MM.1S (cell line): Measurements from ENCODE around the gene MCRIP1.

Experiments
- DNase-seq: peaks from one replicate; pipeline ENCODE4 v3.0.0-alpha.2; 2015
- H2AFZ ChIP-seq: fragments of 300-600 bp; sonication (generic); 2 replicates; pipeline ENCODE4 v1.6.0; 2016; ENCODE audit warnings: antibody characterized with exemption, low read length
- H3F3A ChIP-seq: fragments of 300-600 bp; sonication (generic); 2 replicates; pipeline ENCODE4 v1.6.1; 2016; ENCODE audit warnings: mild to moderate bottlenecking, antibody characterized with exemption, low read length, moderate library complexity, mixed read lengths; ENCODE audit not compliant: insufficient read depth
- H3K27ac ChIP-seq: fragments of 300-600 bp; sonication (generic); 2 replicates; pipeline ENCODE4 v1.5.1; 2016; ENCODE audit warnings: mild to moderate bottlenecking, low read length
- H3K27me3 ChIP-seq: fragments of 300-600 bp; sonication (generic); replicated peaks from 2 replicates; pipeline ENCODE4 v1.6.0; 2016; ENCODE audit warnings: low read length; ENCODE audit not compliant: insufficient read depth
- H3K36me3 ChIP-seq: fragments of 300-600 bp; sonication (generic); replicated peaks from 2 replicates; pipeline ENCODE4 v1.6.1; 2016; ENCODE audit warnings: mild to moderate bottlenecking, low read length, mixed read lengths; ENCODE audit not compliant: insufficient read depth
- H3K4me1 ChIP-seq: fragments of 300-600 bp; sonication (generic); 2 replicates; pipeline ENCODE4 v1.6.1; 2016; ENCODE audit warnings: low read length, mixed read lengths
- H3K4me2 ChIP-seq: fragments of 300-600 bp; sonication (generic); 2 replicates; pipeline ENCODE4 v1.6.0; 2016; ENCODE audit warnings: low read depth, low read length
- H3K4me3 ChIP-seq: fragments of 300-600 bp; sonication (generic); 2 replicates; pipeline ENCODE4 v1.5.1; 2016; ENCODE audit warnings: low read length, mixed read lengths
- H3K79me2 ChIP-seq: fragments of 300-600 bp; sonication (generic); 2 replicates; pipeline ENCODE4 v1.6.1; 2016; ENCODE audit warnings: mixed run types, low read length, mixed read lengths
- H3K9ac ChIP-seq: fragments of 300-600 bp; sonication (generic); 2 replicates; pipeline ENCODE4 v1.6.1; 2016; ENCODE audit warnings: low read length, mixed read lengths
- H3K9me2 ChIP-seq: fragments of 300-600 bp; sonication (generic); replicated peaks from 2 replicates; pipeline ENCODE4 v1.6.1; 2016; ENCODE audit warnings: mild to moderate bottlenecking, low read length, mixed read lengths; ENCODE audit not compliant: insufficient read depth
- H3K9me3 ChIP-seq: fragments of 300-600 bp; sonication (generic); replicated peaks from 2 replicates; pipeline ENCODE4 v1.6.1; 2016; ENCODE audit warnings: mild to moderate bottlenecking, low read length, mixed read lengths; ENCODE audit not compliant: insufficient read depth
- H4K20me1 ChIP-seq: fragments of 300-600 bp; sonication (generic); 2 replicates; pipeline ENCODE4 v1.6.1; 2016; ENCODE audit warnings: mild to moderate bottlenecking, low read length, moderate library complexity, mixed read lengths; ENCODE audit not compliant: insufficient read depth
- EZH2 ChIP-seq: fragments of 300-600 bp; sonication (generic); optimal IDR thresholded peaks from 2 replicates; pipeline ENCODE3; 2017; ENCODE audit warnings: low read depth, mild to moderate bottlenecking, antibody characterized with exemption, low read length, mixed read lengths
- EZH2phosphoT487 ChIP-seq: fragments of 300-600 bp; sonication (generic); IDR thresholded peaks from 2 replicates; pipeline ENCODE4 v1.6.1; 2018; ENCODE audit warnings: antibody characterized with exemption, low read length
- TF ChIP-seq, protein P1 (sequence below): fragments of 300-600 bp; sonication (generic); IDR thresholded peaks from 2 replicates; pipeline ENCODE4 v1.5.1; 2016; ENCODE audit warnings: antibody characterized with exemption, low read length, mixed read lengths

The MCRIP1 gene

DNA sequence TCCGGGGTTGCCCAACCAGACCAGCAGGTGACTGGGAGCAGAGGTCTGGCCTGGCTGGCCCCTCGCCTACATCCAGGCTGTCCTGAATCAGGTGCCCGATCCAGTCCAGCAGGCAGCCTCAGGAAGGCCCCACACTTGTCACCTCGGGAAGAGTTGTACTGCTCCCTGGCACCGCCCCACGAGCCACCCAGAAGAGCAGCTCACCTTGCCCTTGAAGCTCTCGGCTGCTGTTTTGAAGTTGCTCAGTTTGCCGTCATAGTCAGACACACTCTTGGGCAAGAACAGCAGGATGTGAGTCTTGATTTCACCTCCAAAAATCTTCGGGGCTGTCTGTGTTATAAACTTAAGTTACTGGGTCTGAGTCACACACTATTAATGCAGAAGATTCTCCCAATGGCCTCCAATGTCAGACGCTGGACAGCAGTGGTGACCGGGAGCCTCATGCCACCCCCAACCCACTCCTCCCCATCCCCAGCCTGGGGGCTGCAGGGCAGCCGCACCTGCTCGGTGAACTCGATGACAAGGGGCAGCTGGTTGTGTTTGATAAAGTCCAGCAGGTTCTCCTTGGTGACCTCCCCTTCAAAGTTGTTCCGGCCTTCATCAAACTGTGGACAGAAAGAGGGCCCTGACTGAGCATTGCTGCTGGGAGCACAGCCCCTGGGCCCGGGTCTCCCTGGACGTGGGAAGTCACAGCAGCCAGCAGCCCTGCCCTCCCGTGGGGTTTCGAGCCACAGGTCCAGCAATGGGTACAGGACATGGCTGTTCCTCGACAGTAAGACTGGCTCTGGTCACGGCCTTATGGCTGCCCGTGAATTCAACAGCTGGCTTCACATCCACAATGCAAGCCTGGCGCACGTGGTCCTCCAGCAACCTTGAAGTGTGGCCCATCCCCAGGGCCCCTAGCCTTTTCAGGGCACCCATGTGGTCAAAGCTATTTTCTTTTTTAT lies 13.9 kb upstream of the MCRIP1 start:
- Histone ChIP-seq H3K36me3 (peaks cover 18% of the 10 kb centered on the region; the same call in 1 of the 2 replicates), H3F3A (peaks cover 15% of the 10 kb centered on the region; the same call in 1 of the 2 replicates), H3K9me3 (no peaks in the 10 kb centered on the region), H3K4me3 (no peak overlapping the region), H4K20me1 (no peaks in the 10 kb centered on the region; the same call in 1 of the 2 replicates), H3K27me3 (no peaks in the 10 kb centered on the region), H3K79me2 (peaks cover 15% of the 10 kb centered on the region), H2AFZ (no peak overlapping the region), H3K4me2 (no peak overlapping the region), H3K9ac (no peak overlapping the region), H3K4me1 (no peaks in the 10 kb centered on the region), H3K9me2 (no peaks in the 10 kb centered on the region), H3K27ac (no peak overlapping the region)
- TF ChIP-seq EZH2 (no peak), EZH2phosphoT487 (no peak)
- TF ChIP-seq, protein P1, sequence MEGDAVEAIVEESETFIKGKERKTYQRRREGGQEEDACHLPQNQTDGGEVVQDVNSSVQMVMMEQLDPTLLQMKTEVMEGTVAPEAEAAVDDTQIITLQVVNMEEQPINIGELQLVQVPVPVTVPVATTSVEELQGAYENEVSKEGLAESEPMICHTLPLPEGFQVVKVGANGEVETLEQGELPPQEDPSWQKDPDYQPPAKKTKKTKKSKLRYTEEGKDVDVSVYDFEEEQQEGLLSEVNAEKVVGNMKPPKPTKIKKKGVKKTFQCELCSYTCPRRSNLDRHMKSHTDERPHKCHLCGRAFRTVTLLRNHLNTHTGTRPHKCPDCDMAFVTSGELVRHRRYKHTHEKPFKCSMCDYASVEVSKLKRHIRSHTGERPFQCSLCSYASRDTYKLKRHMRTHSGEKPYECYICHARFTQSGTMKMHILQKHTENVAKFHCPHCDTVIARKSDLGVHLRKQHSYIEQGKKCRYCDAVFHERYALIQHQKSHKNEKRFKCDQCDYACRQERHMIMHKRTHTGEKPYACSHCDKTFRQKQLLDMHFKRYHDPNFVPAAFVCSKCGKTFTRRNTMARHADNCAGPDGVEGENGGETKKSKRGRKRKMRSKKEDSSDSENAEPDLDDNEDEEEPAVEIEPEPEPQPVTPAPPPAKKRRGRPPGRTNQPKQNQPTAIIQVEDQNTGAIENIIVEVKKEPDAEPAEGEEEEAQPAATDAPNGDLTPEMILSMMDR = no peak
- DNase-seq = no peak

DNA sequence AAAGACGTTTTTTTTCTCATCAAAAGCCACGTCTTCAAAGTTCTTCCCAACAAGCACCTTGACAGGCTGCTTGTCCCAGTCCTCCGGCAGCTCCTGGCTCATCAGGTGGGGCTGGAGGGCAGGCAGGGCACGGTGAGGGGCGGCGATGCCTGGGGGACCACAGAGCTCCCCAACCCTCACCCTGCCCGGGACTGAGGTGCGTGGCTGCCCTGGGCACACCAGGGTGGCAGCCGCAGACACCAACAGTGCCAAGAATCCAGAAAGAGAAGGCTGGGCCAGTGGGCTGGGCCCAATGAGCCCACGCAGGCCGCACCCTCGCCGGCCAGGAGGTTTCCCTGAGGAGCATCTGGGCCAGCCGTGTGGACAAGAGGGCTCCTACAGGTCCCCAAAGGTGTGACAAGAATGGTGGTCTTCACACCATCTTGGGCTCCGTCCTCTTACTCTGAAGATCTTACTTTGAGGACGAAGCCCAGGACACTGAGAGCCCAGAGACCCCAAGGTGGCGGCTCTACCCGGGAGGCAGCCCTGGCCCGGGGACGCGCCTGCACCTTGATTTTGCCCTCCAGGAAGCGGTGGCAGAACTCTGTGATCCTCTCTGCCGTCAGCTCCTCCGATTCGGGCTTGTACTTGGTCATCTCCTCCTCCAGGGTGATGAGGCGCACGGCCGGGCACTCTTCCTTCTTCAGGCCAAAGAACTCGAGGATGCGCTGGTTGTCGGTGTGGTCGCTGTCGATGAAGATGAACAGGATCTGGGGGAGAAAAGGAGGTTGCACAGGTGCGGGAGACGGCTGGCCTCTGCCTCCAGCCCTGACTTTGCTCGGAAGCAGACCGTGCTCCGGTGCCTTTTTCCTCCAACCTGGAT lies 13.0 kb upstream of the MCRIP1 start:
- Histone ChIP-seq H3K4me2 (no peak overlapping the region), H3K27ac (no peak overlapping the region), H3K79me2 (peaks cover 6% of the 10 kb centered on the region), H4K20me1 (no peaks in the 10 kb centered on the region; the same call in 1 of the 2 replicates), H3K9me2 (no peaks in the 10 kb centered on the region), H3K9ac (no peak overlapping the region), H3K27me3 (no peaks in the 10 kb centered on the region), H3K36me3 (peaks cover 18% of the 10 kb centered on the region; the same call in 1 of the 2 replicates), H2AFZ (no peak overlapping the region), H3K4me3 (no peak overlapping the region), H3K4me1 (no peaks in the 10 kb centered on the region), H3K9me3 (no peaks in the 10 kb centered on the region), H3F3A (peaks cover 15% of the 10 kb centered on the region; the same call in 1 of the 2 replicates)
- TF ChIP-seq, protein P1 = no peak
- no peak for TF ChIP-seq EZH2phosphoT487
- no peak for TF ChIP-seq EZH2
- no peak for DNase-seq

DNA sequence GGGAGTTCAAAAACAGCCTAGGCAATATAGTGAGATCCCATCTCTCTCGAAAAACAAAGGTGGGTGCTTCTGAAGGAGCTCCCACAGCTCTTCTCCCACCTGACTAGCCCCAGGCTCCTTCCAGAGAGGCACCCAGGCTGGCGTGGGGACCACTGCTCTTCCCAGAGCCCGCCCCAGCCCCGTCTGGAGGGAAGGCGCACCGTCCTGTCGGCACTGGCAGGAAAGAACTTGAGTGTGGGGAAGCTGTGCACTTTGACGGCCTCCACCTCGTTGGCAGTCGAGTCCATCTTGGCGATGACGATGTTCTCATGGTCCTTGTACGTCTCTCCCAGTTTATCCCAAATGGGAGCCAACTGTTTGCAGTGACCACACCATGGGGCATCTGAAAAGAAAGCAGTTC lies 12.3 kb upstream of the MCRIP1 start:
- H3K9ac ChIP-seq = no peak overlapping the region
- peaks cover 5% of the 10 kb centered on the region; the same call in 1 of the 2 replicates for H3K79me2 ChIP-seq
- TF ChIP-seq, protein P1 = no peak
- TF ChIP-seq EZH2phosphoT487 = no peak
- TF ChIP-seq EZH2 = no peak
- H3K4me2 ChIP-seq = no peak overlapping the region
- no peak overlapping the region for H3K4me3 ChIP-seq
- H3K27ac ChIP-seq = no peak overlapping the region
- H2AFZ ChIP-seq = no peak overlapping the region
- no peaks in the 10 kb centered on the region for H3K27me3 ChIP-seq
- H3K9me3 ChIP-seq = no peaks in the 10 kb centered on the region
- DNase-seq = no peak
- peaks cover 15% of the 10 kb centered on the region; the same call in 1 of the 2 replicates for H3F3A ChIP-seq
- no peaks in the 10 kb centered on the region for H3K9me2 ChIP-seq
- H4K20me1 ChIP-seq = no peaks in the 10 kb centered on the region; the same call in 1 of the 2 replicates
- H3K36me3 ChIP-seq = peaks cover 18% of the 10 kb centered on the region; the same call in 1 of the 2 replicates
- no peaks in the 10 kb centered on the region for H3K4me1 ChIP-seq
